Measurements from ENCODE around the gene RPS6KB2.
A peak's percentile ranks its signal among the peaks of the same experiment; 100 is the strongest.

The RPS6KB2 gene

GRCh38 chr11:67441098-67441563, 12.8 kb downstream of the RPS6KB2 start:
- no peak for DNase-seq (ENCODE audit: extremely low read depth in 1 of 2, low read depth in 1 of 2)

- no peak for DNase-seq (ENCODE audit: extremely low read depth in 1 of 2, low read depth in 1 of 2)
These were observed 13.5 kb downstream of the RPS6KB2 start for GRCh38 chr11:67441731-67442351.

GRCh38 chr11:67442504-67443404, 14.5 kb downstream of the RPS6KB2 start:
- no peak for DNase-seq (ENCODE audit: extremely low read depth in 1 of 2, low read depth in 1 of 2)

- no peak for DNase-seq (ENCODE audit: extremely low read depth in 1 of 2, low read depth in 1 of 2)
These were observed 17.2 kb downstream of the RPS6KB2 start for GRCh38 chr11:67445515-67445914.

- no peak for DNase-seq (ENCODE audit: extremely low read depth in 1 of 2, low read depth in 1 of 2)
These were observed 19.9 kb downstream of the RPS6KB2 start for GRCh38 chr11:67448220-67448609.

- DNase-seq (ENCODE audit: extremely low read depth in 1 of 2, low read depth in 1 of 2) = no peak
These were observed 21.0 kb downstream of the RPS6KB2 start for GRCh38 chr11:67449116-67449844.

- no peak for DNase-seq (ENCODE audit: extremely low read depth in 1 of 2, low read depth in 1 of 2)
These were observed 22.7 kb downstream of the RPS6KB2 start for GRCh38 chr11:67450796-67451657.

GRCh38 chr11:67451658-67451976, 23.3 kb downstream of the RPS6KB2 start:
- no peak for DNase-seq (ENCODE audit: extremely low read depth in 1 of 2, low read depth in 1 of 2)

GRCh38 chr11:67452141-67452952, 24.1 kb downstream of the RPS6KB2 start, which contains the start of gene GPR152:
Gene GPR152, minus strand, starts transcription at chr11:67452729. Its CDS starts 5 bp downstream, at chr11:67452724.
- DNase-seq (ENCODE audit: extremely low read depth in 1 of 2, low read depth in 1 of 2) = no peak

- no peak for DNase-seq (ENCODE audit: extremely low read depth in 1 of 2, low read depth in 1 of 2)
These were observed 25.8 kb downstream of the RPS6KB2 start for GRCh38 chr11:67453816-67454732.

- no peak for DNase-seq (ENCODE audit: extremely low read depth in 1 of 2, low read depth in 1 of 2)
These were observed 26.8 kb downstream of the RPS6KB2 start, which contains the start of gene CABP4 for GRCh38 chr11:67455054-67455453. Gene CABP4, plus strand, starts transcription at chr11:67455354. Its CDS starts 70 bp downstream, at chr11:67455424.

- no peak for DNase-seq (ENCODE audit: extremely low read depth in 1 of 2, low read depth in 1 of 2)
These were observed 27.9 kb downstream of the RPS6KB2 start for GRCh38 chr11:67456068-67456705.

- no peak for DNase-seq (ENCODE audit: extremely low read depth in 1 of 2, low read depth in 1 of 2)
These were observed 29.2 kb downstream of the RPS6KB2 start for GRCh38 chr11:67457453-67457852.

GRCh38 chr11:67458266-67458665, 30.0 kb downstream of the RPS6KB2 start:
- DNase-seq (ENCODE audit: extremely low read depth in 1 of 2, low read depth in 1 of 2) = no peak

GRCh38 chr11:67463186-67463585, 34.9 kb downstream of the RPS6KB2 start:
- DNase-seq (ENCODE audit: extremely low read depth in 1 of 2, low read depth in 1 of 2) = no peak

GRCh38 chr11:67463680-67464410, 35.6 kb downstream of the RPS6KB2 start:
- DNase-seq (ENCODE audit: extremely low read depth in 1 of 2, low read depth in 1 of 2) = no peak

- peak; percentile 86 to 88 for DNase-seq (ENCODE audit: extremely low read depth in 1 of 2, low read depth in 1 of 2)
These were observed 36.3 kb downstream of the RPS6KB2 start for GRCh38 chr11:67464411-67465188.
